H1 (cell line): Measurements from ENCODE around the gene TMEM134. TPM values are rescaled to one million over a fixed set of nuclear protein-coding genes. Genes with fewer than 3 reads are reported as not detected.

Experiments
- CTCF ChIA-PET: fragments of 300-600 bp; sonication (Branson Sonifier 250); formaldehyde crosslinking; loops from one replicate; lab custom pipeline; 2021; ENCODE audit not compliant: partially characterized antibody; lab: Charles Lee
- POLR2A ChIA-PET: fragments of 300-600 bp; sonication (Branson Sonifier 250); formaldehyde crosslinking; loops from one replicate; lab custom pipeline; 2021; ENCODE audit warnings: inconsistent platforms; ENCODE audit not compliant: partially characterized antibody; lab: Charles Lee
- DNase-seq, 2 experiments: peaks; one replicate each; pipeline versions ENCODE4 v3.0.0 to v3.0.0-alpha.2; 2010 to 2022; ENCODE audit warnings: low spot score in 2 of 2, low read depth in 1 of 2, mixed read lengths in 1 of 2
- FAIRE-seq: peaks from 2 replicates; lab custom pipeline; 2011; peaks lifted over from hg19 to GRCh38; lab: Jason Lieb, UNC
- H2AFZ ChIP-seq: 2 replicates; pipeline ENCODE4 v1.8.1; 2012; ENCODE audit warnings: low read length, inconsistent platforms
- H2AK5ac ChIP-seq: 2 replicates; pipeline ENCODE4 v1.6.1; 2013; ENCODE audit warnings: low read depth, low read length
- H2BK120ac ChIP-seq: replicated peaks from 2 replicates; pipeline ENCODE3; 2013; ENCODE audit warnings: low read depth, low read length, inconsistent platforms
- H2BK12ac ChIP-seq: 2 replicates; pipeline ENCODE4 v1.6.1; 2013; ENCODE audit warnings: low read depth, low read length
- H2BK15ac ChIP-seq: 2 replicates; pipeline ENCODE4 v1.6.1; 2013; ENCODE audit warnings: low read length
- H2BK20ac ChIP-seq: 2 replicates; pipeline ENCODE4 v1.6.1; 2013; ENCODE audit warnings: low read length
- H2BK5ac ChIP-seq: 2 replicates; pipeline ENCODE4 v1.6.1; 2013; ENCODE audit warnings: low read depth, low read length
- H3K14ac ChIP-seq: 2 replicates; pipeline ENCODE4 v1.6.1; 2013; ENCODE audit warnings: inconsistent platforms; ENCODE audit not compliant: insufficient read length
- H3K18ac ChIP-seq: 2 replicates; pipeline ENCODE4 v1.6.1; 2013; ENCODE audit warnings: low read length; ENCODE audit errors: extremely low read depth
- H3K23ac ChIP-seq: 2 replicates; pipeline ENCODE4 v1.6.1; 2013; ENCODE audit warnings: inconsistent platforms; ENCODE audit not compliant: insufficient read length
- H3K23me2 ChIP-seq: 2 replicates; pipeline ENCODE4 v1.6.1; 2013; ENCODE audit warnings: low read depth, low read length
- H3K27ac ChIP-seq: 2 replicates; pipeline ENCODE4 v1.6.1; 2011; ENCODE audit warnings: low read depth, low read length, inconsistent platforms
- H3K27me3 ChIP-seq, 4 experiments: replicated peaks in 1 of 4; 1 replicate in 1 of 4; 2 replicates in 3 of 4; pipeline versions ENCODE4 v1.6.1 to v1.8.1; 2011 to 2013; ENCODE audit warnings: low read length in 3 of 4, mild to moderate bottlenecking in 3 of 4, inconsistent platforms in 2 of 4, mixed read lengths in 2 of 4, moderate library complexity in 1 of 4; ENCODE audit not compliant: control insufficient read depth in 3 of 4, insufficient read depth in 3 of 4; ENCODE audit errors: extremely low read depth in 1 of 4
- H3K36me3 ChIP-seq, 4 experiments: 2 replicates each; pipeline versions ENCODE4 v1.6.1 to v1.8.1; 2011 to 2013; ENCODE audit warnings: mild to moderate bottlenecking in 4 of 4, low read length in 3 of 4, moderate library complexity in 2 of 4, control low read depth in 1 of 4, inconsistent platforms in 1 of 4; ENCODE audit not compliant: insufficient read depth in 4 of 4, control insufficient read depth in 2 of 4
- H3K4ac ChIP-seq: replicated peaks from 2 replicates; pipeline ENCODE3; 2013; ENCODE audit warnings: low read length, low read depth, mixed read lengths, inconsistent platforms; ENCODE audit not compliant: insufficient read length
- H3K4me1 ChIP-seq, 4 experiments: replicated peaks in 1 of 4; 1 replicate in 1 of 4; 2 replicates in 3 of 4; pipeline versions ENCODE4 v1.6.1 to v1.8.1; 2011 to 2013; ENCODE audit warnings: low read length in 3 of 4, inconsistent platforms in 2 of 4, mixed read lengths in 1 of 4; ENCODE audit not compliant: insufficient read depth in 4 of 4, control insufficient read depth in 3 of 4
- H3K4me2 ChIP-seq, 2 experiments: 2 replicates each; pipeline versions ENCODE4 v1.6.1 to v1.8.1; 2011 to 2013; ENCODE audit warnings: low read depth in 2 of 2, low read length in 2 of 2, control low read depth in 1 of 2, inconsistent platforms in 1 of 2, mild to moderate bottlenecking in 1 of 2; ENCODE audit not compliant: insufficient read depth in 1 of 2
- H3K4me3 ChIP-seq, 4 experiments: fragments of 200-600, 300-600 bp in 1 of 4; sonication (generic), shearing (Covaris generic), sonication (Bioruptor Twin) in 1 of 4; 2 replicates each; pipeline versions ENCODE4 v1.5.1 to v1.8.1; 2011 to 2016; ENCODE audit warnings: low read length in 4 of 4, low read depth in 3 of 4, control low read depth in 2 of 4, inconsistent platforms in 2 of 4, mild to moderate bottlenecking in 2 of 4, mixed read lengths in 1 of 4, moderate library complexity in 1 of 4; ENCODE audit not compliant: insufficient read depth in 2 of 4; ENCODE audit errors: extremely low read depth in 1 of 4
- H3K56ac ChIP-seq: replicated peaks from 2 replicates; pipeline ENCODE3; 2013; ENCODE audit warnings: low read depth, mild to moderate bottlenecking, mixed read lengths, low read length, inconsistent platforms; ENCODE audit not compliant: insufficient read length
- H3K79me1 ChIP-seq: 2 replicates; pipeline ENCODE4 v1.6.1; 2013; ENCODE audit warnings: low read depth, low read length, control low read depth
- H3K79me2 ChIP-seq, 2 experiments: 2 replicates each; pipeline versions ENCODE4 v1.6.1 to v1.8.1; 2012 to 2013; ENCODE audit warnings: low read length in 2 of 2, mild to moderate bottlenecking in 2 of 2, inconsistent platforms in 1 of 2; ENCODE audit not compliant: insufficient read depth in 2 of 2, control insufficient read depth in 1 of 2
- H3K9ac ChIP-seq, 4 experiments: replicated peaks in 1 of 4; 1 replicate in 1 of 4; 2 replicates in 3 of 4; pipeline versions ENCODE4 v1.6.1 to v1.8.1; 2011 to 2013; ENCODE audit warnings: low read depth in 3 of 4, low read length in 3 of 4, control low read depth in 2 of 4, mild to moderate bottlenecking in 2 of 4, moderate library complexity in 2 of 4, inconsistent platforms in 1 of 4; ENCODE audit errors: extremely low read depth in 1 of 4
- H3K9me3 ChIP-seq, 2 experiments: 2 replicates each; pipeline versions ENCODE4 v1.6.1 to v1.8.1; 2012 to 2013; ENCODE audit warnings: mild to moderate bottlenecking in 2 of 2, moderate library complexity in 2 of 2, control low read depth in 1 of 2, inconsistent platforms in 1 of 2, low read depth in 1 of 2, low read length in 1 of 2, mixed read lengths in 1 of 2; ENCODE audit not compliant: insufficient read depth in 2 of 2
- H4K20me1 ChIP-seq, 2 experiments: replicated peaks in 1 of 2; 2 replicates each; pipeline versions ENCODE3 to v1.8.1; 2011 to 2013; ENCODE audit warnings: inconsistent platforms in 2 of 2, low read length in 2 of 2, mild to moderate bottlenecking in 1 of 2; ENCODE audit not compliant: insufficient read depth in 2 of 2, control insufficient read depth in 1 of 2
- H4K5ac ChIP-seq: 2 replicates; pipeline ENCODE4 v1.6.1; 2013; ENCODE audit warnings: low read length, low read depth, mixed read lengths, inconsistent platforms; ENCODE audit not compliant: insufficient read length
- H4K8ac ChIP-seq: 2 replicates; pipeline ENCODE4 v1.8.0; 2013; ENCODE audit warnings: mild to moderate bottlenecking, moderate library complexity, low read length, inconsistent platforms; ENCODE audit not compliant: insufficient read depth; ENCODE audit errors: extremely low read depth
- H4K91ac ChIP-seq: replicated peaks from 2 replicates; pipeline ENCODE3; 2013; ENCODE audit warnings: low read length, mixed read lengths, inconsistent platforms; ENCODE audit not compliant: insufficient read length
- BRCA1 ChIP-seq: IDR thresholded peaks from 2 replicates; pipeline ENCODE4 v1.6.1; 2012; ENCODE audit warnings: low read depth, low read length, improper control_type of control experiment
- CHD2 ChIP-seq: IDR thresholded peaks from 2 replicates; pipeline ENCODE4 v1.6.1; 2012; ENCODE audit warnings: low read length, improper control_type of control experiment
- EZH2 ChIP-seq: fragments of 200-600 bp; sonication (generic); IDR thresholded peaks from 2 replicates; pipeline ENCODE4 v1.7.1; 2012; ENCODE audit warnings: low read depth, mild to moderate bottlenecking, moderate library complexity, low read length, inconsistent platforms; ENCODE audit not compliant: severe bottlenecking
- KDM1A ChIP-seq: fragments of 200-600, 300-600 bp; sonication (generic); IDR thresholded peaks from 2 replicates; pipeline ENCODE4 v1.7.1; 2016; ENCODE audit warnings: mild to moderate bottlenecking, low read length, borderline replicate concordance
- NRF1 ChIP-seq: IDR thresholded peaks from 2 replicates; pipeline ENCODE4 v1.6.1; 2011; ENCODE audit warnings: mild to moderate bottlenecking, low read depth, low read length, improper control_type of control experiment
- PHF8 ChIP-seq: fragments of 200-600 bp; sonication (generic); conservative IDR thresholded peaks from 2 replicates; pipeline ENCODE4 v1.7.1; 2012; ENCODE audit warnings: low read depth, mild to moderate bottlenecking, inconsistent platforms, low read length, moderate library complexity
- POLR2A ChIP-seq, 2 experiments: IDR thresholded peaks; 1 replicate in 1 of 2; 2 replicates in 1 of 2; pipeline ENCODE4 v1.6.1; 2011; ENCODE audit warnings: low read depth in 2 of 2, low read length in 2 of 2, mild to moderate bottlenecking in 2 of 2; ENCODE audit errors: control extremely low read depth in 1 of 2
- SIRT6 ChIP-seq: IDR thresholded peaks from one replicate; pipeline ENCODE4 v1.7.1; 2012; ENCODE audit warnings: low read length, inconsistent platforms
- SIX5 ChIP-seq: IDR thresholded peaks from 2 replicates; pipeline ENCODE4 v1.6.1; 2011; ENCODE audit warnings: mild to moderate bottlenecking, low read depth, low read length
- TBP ChIP-seq: IDR thresholded peaks from 2 replicates; pipeline ENCODE4 v1.6.1; 2011; ENCODE audit warnings: low read depth, low read length, improper control_type of control experiment
- YY1 ChIP-seq: IDR thresholded peaks from 2 replicates; pipeline ENCODE4 v1.6.1; 2011; ENCODE audit warnings: low read depth, mild to moderate bottlenecking, low read length
- WGBS, 2 experiments: shearing (Covaris generic) in 1 of 2; methylation state at CpG; one replicate each; pipeline versions ENCODE4 v1.1.6 to v1.1.7; 2013 to 2015; ENCODE audit warnings: low lambda C conversion rate in 2 of 2, mixed read lengths in 2 of 2, inconsistent platforms in 1 of 2, low coverage in 1 of 2, missing lambda C conversion rate in 1 of 2; ENCODE audit not compliant: insufficient replicate concordance in 2 of 2, insufficient coverage in 1 of 2, insufficient read length in 1 of 2; ENCODE audit errors: extremely low coverage in 1 of 2, missing lambda C conversion rate in 1 of 2; 5-methylcytosine and 5-hydroxymethylcytosine counted together
- polyA plus RNA-seq, 7 experiments: library from polyadenylated mRNA; depleted of rRNA in 3 of 7; stranded (reverse) in 5 of 7; unstranded in 2 of 7; fragments of >200 nt in 5 of 7; fragments of 200-250 nt in 2 of 7; gene quantifications; 1 replicate in 5 of 7; 2 replicates in 1 of 7; 4 replicates in 1 of 7; pipeline versions ENCODE4 v1.2.1 to v1.2.3, GENCODE V29; 2011 to 2013; ENCODE audit warnings: missing spikeins in 2 of 7, mixed read lengths in 2 of 7
- total RNA-seq: library from RNA; stranded (reverse); fragmentation: NEBNext Ultra II Directional; extraction: Animal tissue kit (Norgen Biotek cat#: 25700); gene quantifications from 2 replicates; pipeline ENCODE4 v1.2.1, GENCODE V29; 2021

TMEM134 gene
- total and polyA plus RNA-seq, 2 of the 8 experiments (the other 6 are each of a cell fraction or from before 2014, with no cell fraction given), result 32.4 to 229 TPM

DNA sequence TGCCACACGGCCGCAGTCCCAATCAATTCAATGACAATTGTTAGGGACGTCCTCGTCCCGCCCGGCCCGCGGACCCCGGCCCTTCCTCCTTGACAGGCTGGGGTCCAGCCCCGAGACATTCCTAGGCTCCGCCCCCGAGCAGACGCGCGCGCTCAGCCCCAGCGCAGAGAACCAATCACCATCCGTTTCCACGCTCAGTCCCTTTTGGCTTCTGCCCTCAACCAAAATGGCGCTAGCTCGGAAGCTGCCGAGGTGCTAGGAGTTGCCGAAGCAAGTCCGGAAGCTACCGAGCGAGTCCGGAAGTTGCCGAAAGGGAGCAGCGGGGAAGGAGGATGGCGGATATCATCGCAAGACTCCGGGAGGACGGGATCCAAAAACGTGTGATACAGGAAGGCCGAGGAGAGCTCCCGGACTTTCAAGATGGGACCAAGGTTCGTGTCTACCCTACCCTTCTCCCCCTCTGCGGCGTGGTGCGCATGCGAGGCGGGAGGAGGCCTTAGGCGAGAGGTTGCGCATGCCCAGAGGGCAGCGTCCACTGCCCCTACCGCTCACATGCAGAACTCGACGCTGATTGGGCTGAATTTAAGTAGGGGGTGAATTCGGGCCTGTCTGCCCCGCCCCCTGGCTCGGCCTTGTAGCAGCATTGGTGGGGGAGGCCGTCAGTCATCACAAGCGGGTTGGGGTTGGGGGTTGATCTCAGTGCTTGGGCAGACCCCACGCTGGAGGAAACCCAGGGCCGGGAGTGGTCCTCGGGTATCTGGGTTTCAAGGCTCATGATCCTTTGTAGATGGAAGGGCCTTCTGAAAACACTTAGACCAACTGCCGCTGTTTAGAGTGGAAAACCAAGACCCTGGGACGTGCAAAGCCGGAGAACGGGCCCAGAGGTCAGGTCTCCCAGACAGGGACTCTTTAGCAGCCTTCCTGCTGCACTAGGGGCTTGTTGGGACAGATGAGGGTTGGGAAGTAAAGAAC, 14.1 kb upstream of the TMEM134 start, which contains the start of gene AIP:
Gene AIP (plus strand): TSS at position 200 of the 972 bp plus-strand sequence. CDS start 133 bp downstream, at position 333.
- Histone ChIP-seq H3K56ac (no peak within 1 kb of the TSS), H2AK5ac (no peak within 1 kb of the TSS; the same call in 1 of the 2 replicates), H3K14ac (no peak within 1 kb of the TSS), H3K27me3 (peaks cover 0 to 10% (median 9%) of the 10 kb centered on the region in 4 experiments; a peak in 6 of 7 replicates), H3K36me3 (peaks cover 0 to 3% (median 0%) of the 10 kb centered on the region in 4 experiments; a peak in 1 of 8 replicates), H2AFZ (peak within 1 kb of the TSS; percentile 39; the same call in 1 of the 2 replicates), H3K23me2 (no peaks in the 10 kb centered on the region), H3K79me2 (no peaks in the 10 kb centered on the region), H4K5ac (peak within 1 kb of the TSS; percentile 96), H2BK20ac (no peak within 1 kb of the TSS), H2BK12ac (peak within 1 kb of the TSS; percentile 92; the same call in 1 of the 2 replicates), H3K9ac (peak within 1 kb of the TSS in 3 of 4 experiments; percentile 62 to 79 (median 70); a peak in 6 of 7 replicates), H3K27ac (peak within 1 kb of the TSS; percentile 67), H2BK120ac (no peak within 1 kb of the TSS), H3K18ac (peak within 1 kb of the TSS; percentile 94), H3K9me3 (no peaks in the 10 kb centered on the region), H3K4me1 (peaks cover 0 to 3% (median 3%) of the 10 kb centered on the region in 4 experiments; a peak in 3 of 7 replicates), H3K4me2 (peak within 1 kb of the TSS; percentile 54 to 70), H2BK5ac (peak within 1 kb of the TSS; percentile 76), H4K8ac (peak within 1 kb of the TSS; percentile 98; the same call in 1 of the 2 replicates), H3K4me3 (peak within 1 kb of the TSS; percentile 44 to 64 (median 60)), H4K91ac (peak within 1 kb of the TSS; percentile 84), H3K79me1 (no peaks in the 10 kb centered on the region), H4K20me1 (peaks cover 0 to 5% of the 10 kb centered on the region in 2 experiments), H3K23ac (no peak within 1 kb of the TSS), H2BK15ac (peak within 1 kb of the TSS; percentile 78; the same call in 1 of the 2 replicates), H3K4ac (no peak within 1 kb of the TSS)
- FAIRE-seq (no peak), DNase-seq (peak; percentile 93 to 97)
- 11% methylated on average over 60 of the region's 60 CpGs; no CpG with 5 or more reads in 1 of the 2 experiments for whole genome bisulfite sequencing, 2 experiments
- POLR2A ChIA-PET, result interaction anchor here (0.8 to 2.1 kb wide), 6 partner anchors 9 to 87 kb away, joined by 3 to 7 read pairs (median 4); partner anchors contain the start of gene TMEM134
- CTCF ChIA-PET, result interaction anchor here (0.8 to 1.0 kb wide), 2 partner anchors 85 to 91 kb away, joined by 3 to 4 read pairs; partner anchors contain the start of gene RAD9A
- TF ChIP-seq POLR2A (IDR thresholded peaks at IDR 0.05; ENCODE audit: control extremely low read depth in 1 of 2, low read depth in 2 of 2, low read length in 2 of 2) (peak in 1 of 2 experiments; percentile 64; a peak in 2 of 3 replicates), SIRT6 (no peak), SIX5 (peak; percentile 29; the same call in 1 of the 2 replicates), BRCA1 (no peak), KDM1A (peak; percentile 24; the same call in 1 of the 2 replicates), PHF8 (peak; percentile 85), NRF1 (peak; percentile 83), YY1 (peak; percentile 100), TBP (peak; percentile 80), EZH2 (no peak), CHD2 (peak; percentile 80)
